HG03342 (cell line): ENCODE measurements around the gene VWA8.

Source experiments
- ATAC-seq: cut with Tn5 transposase; IDR thresholded peaks from one replicate; pipeline ENCODE4 v1.9.1; 2021; ENCODE audit warnings: mild to moderate bottlenecking, moderate library complexity; ENCODE audit not compliant: unreplicated experiment

Gene VWA8

DNA sequence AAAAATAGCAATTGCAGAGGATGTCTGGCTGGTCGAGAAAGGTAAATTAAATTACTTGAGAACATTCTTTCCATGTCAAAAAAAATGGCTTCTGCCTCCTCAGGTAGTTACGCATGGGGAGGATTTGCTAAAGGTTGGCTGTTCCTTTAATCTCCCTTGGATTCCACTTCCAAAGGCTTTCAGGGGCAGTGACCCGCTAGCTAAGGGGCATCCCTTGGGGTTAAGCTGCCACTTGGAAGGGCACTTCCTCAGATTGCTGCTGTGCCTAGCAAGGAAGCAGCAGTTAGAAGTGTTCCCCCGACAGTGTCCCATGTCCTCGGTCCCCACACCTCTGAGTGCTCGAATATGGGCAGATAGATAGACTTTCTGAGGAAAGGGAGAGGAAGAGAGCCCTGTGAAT, 395.1 kb downstream of the VWA8 start:
- ATAC-seq: no peak

DNA sequence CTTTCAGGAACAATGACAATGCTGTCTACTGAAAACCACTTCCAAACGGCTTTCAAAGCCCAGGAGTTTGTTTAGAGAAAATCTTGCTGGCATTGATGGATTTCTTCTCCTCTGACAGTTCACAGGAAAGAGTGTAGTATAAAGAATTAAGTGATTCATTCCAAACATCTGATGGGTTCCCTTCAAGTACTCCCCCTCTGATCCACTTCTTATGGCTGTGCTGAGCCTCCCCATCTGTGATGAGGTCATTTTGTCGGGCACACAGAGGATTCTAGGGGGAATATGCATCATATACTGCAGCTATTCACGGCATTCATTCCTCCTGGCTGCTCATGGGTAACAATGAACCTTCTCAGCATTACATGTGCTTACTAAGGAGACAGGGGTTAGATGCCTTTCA, 395.7 kb downstream of the VWA8 start:
- ATAC-seq: no peak

DNA sequence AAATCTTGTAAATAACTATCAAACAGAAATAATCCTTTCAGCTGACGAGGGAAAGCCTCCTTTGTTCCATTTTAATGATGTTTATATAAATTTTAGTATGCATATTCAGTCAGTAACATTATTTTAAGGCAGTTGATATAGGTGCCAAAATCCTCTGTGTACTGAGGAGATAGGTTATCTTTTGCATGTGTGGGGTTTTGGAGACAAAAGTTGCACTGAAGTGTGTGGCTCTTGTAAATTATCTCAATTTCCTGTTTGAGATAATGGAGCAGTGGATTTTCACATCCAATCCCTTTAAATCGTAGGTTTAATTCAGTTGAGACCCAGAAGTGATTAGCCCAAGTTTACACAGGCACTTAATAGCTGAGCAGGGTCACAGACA, 396.9 kb downstream of the VWA8 start:
- ATAC-seq: no peak

DNA sequence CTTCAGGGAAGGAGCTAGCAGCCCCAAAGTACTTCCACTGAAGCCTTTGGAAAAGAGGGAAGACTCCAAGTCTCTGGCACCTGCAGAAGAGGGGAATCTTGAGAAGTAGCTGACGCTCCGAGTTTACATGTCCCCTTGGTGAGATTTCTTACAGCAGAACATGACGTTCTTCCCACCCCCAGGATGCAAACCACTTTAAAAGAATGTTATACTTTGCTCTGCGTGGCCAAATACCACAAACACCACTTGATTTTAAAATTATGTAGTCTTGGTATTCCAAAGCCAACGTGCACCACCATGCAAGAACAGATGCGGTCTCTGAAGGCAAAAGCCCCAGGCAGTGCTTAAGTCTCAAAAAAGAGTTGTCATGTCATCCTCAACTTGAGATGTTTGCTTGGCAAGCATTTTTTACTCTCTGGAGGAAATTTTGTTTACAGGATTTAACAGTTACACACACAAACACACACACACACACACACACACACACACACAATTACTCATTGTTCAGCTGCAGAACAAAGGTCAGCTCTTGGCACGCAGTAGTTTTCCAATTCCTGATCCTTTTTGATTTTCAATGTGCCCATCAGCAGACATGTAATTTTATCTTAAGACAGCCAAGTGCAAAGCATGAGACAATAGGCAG, 397.4 kb downstream of the VWA8 start:
- no peak for ATAC-seq

DNA sequence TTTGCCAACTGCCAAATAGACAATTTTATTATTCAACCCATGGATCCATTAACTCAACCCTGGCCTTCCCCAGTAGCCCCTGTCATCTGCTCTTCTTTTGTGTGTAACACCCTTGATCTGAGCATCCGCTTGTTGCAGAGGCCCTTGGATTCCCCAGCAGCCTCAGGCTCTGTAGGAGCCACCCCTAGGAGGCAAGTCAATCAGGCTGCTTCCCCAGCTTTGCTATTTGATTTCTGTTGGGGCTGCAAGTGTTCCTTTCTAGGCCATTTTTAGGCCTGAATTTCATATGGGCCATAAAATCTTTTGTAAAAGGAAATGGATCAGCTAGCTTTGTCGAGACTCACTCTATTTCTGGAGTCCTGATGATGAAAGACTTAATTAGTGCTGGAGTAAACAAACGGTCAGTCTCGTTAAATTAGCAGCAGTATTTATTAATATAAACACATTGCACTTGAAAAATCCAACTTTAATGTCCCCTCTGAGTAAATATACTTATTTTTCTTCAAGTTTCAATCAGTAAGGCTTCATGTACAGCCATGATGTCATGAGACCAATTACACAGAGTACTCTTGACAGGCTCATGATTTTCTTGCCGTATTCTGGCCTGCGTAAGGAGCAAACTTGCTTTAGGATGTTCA, 398.2 kb downstream of the VWA8 start:
- ATAC-seq: no peak

DNA sequence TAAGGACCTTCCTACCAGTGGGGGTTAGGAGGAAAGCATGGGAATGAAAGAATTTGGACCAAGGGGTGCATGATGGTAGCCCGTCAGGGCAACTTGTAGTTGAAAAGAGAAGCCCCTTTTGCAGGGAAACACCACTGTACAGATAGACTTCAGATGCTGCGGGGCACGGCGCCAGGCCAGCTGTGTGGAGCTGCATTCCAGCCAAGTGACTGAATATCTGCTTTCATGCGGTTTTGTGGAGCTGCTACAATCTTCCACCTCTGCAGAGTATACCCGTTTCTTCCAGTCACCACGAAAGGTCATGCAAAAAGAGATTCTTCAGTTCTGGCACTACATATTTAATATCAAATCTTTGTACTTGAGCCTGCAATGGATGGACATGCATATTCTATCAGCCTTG, 398.8 kb downstream of the VWA8 start:
- ATAC-seq: no peak

DNA sequence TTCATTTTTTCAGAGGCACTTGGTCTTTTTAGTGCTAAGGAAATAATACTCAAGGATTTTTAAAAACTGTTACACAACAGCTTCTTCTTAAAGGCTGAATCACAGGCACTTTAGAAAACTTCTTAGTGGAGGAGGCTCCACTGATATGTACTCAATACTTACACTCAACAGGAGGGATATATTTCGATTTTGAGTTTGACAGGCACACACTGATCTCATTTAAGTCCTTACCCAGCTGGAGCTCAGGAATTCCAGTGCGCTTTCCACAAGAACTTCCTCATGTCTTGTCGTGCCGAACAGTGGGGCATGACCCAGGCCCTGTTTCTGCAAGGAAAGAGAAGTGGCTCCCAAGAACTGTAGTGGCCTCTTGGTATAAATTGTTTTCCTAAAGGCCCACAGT, 399.7 kb downstream of the VWA8 start:
- ATAC-seq: no peak

DNA sequence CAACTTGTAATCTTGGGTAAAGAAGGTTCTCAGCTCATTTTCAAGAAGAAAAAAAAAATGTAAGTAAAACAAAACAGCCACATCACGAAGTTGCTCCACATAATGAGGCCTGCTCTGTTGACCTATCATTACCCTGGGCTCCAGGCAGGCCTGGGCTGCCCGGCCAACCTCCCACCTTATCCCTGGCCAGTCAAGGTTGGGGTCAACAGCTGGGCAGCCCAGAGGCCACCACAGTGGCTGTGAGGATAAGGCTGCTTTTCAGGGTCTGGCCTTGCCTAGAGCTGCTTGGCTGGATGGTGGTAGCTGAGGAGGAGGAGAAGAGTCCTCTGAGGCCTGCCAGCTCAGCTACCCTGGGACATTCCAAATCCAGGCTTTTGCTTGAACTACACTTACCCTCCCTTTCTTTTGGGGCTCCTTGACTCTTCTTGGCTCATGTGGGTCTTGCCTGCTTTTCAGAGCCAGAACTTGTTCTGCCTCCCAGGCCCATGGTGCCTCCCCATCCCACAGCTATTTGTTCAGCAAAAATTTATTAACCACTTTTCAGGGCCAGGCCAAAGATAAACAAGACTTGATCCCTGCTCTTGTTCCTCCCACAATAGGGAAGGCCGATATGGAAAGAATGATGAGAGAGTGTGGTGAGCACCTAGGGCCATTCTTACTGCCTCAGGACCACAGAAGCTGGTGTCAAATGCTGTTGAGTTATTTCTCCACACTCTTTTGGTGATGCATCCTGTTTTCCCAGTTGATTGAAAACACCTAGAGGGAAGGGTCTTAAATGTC, 401.9 kb downstream of the VWA8 start:
- ATAC-seq: no peak

DNA sequence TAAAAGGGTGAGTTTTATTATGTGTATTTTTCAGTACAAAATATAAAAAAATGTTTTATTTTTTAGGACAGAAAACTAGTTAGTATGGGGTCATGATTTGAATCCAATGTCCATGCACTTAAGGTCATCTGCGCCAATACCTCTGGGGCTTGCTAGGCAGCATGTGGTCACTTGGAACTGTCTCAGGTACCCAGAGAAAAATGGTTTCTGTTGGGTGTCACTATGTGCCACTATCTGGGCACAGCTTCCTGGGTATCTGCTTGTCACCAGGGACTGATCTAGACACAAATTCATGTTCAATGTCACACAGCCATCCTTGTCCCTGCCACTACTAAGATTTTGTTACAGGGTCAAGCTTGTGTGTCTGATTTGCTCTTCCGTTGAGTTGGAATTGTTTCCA, 403.2 kb downstream of the VWA8 start:
- ATAC-seq: no peak

DNA sequence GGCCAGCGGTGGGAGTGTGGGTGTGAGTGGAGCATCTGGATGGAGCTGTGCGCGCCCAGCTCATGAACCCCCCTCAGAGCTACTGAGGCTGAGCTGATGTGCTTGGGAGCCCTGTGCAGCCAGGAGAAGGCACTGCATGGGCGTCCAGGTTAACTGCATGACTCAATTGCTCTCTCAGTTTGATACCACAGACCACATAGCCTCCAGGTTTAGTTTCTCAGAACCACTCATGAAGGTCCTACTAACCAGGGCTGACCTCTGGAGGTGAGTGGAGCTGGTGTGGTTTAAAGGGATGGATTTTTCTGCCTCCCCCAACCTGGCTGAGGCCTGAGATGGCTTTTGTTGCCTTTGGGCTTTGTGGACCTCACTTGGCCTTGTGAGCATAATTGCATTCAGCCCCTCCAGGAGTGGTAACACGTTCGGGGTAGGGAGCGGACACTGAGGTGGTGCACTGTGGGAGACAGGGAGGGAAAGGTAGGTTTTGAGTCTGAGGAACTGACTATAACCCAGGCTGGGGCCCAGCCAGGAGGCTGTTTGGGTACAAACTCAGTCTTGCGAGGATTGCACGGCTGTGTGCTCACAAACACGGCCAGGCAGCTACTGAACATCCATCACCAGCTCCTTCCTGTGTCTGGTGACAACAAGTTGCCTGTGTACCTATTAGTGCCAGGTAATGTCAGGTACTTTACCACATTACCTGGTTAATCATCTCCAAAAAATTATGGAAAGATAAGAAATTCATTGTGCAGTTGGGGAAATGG, 406.1 kb downstream of the VWA8 start:
- ATAC-seq: peak; percentile 85

DNA sequence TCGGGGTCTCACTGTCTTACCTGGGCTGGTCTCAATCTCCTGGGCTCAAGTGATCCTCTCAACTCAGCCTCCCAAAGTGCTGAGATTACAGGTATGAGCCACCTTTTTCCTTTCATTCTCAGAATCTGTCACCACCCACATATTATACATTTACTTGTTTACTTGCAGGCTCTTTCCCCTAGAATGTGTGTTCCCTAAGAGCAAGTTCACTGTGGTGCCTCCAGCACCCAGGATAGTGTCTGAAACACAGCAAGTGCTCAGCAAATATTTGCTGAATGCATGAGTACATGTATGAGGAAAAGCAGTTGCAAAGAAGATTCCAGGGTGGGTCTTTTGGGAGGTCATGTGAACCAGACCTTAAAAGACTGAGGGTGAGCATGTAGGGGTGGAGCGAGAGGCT, 406.7 kb downstream of the VWA8 start:
- no peak for ATAC-seq

DNA sequence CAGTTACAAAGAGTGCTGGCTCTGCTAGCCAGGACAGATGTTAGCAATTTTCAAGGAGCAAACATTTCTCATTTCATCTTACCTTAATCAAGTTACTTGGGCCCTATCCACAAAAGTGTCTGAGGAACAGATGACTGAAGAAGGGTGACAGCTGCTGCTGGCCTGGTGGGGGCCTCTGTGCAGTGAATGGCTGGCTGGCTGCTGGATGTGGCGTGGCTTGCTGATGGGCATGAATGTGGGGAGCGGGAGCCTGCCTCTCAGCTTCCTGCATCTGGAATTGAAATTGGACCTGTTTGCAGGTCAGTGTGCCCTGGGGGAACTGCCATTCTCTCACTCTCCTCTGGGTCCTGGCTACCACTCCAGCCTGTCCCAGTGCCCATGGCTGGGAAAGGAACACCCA, 408.9 kb downstream of the VWA8 start:
- no peak for ATAC-seq

DNA sequence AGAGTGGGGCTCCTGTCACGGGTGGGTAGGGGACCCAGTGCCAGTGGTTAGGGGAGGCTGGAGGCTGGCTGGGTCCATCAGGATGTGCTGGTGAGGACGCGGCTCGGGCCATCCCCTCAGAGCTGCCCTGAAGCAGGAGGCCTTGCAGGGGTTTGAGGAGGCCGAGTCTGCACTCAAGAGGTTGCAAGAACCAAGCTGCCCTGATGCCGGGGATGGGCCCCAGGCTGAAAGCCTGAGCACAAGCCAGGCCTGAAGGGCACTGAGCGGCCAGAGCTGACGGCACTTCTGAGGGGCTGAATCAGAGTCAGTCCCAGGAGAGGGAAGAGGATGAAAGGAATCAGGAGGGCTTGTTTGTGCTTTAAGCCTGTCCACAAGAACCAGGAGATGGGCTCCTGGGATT, 410.6 kb downstream of the VWA8 start:
- ATAC-seq: no peak

DNA sequence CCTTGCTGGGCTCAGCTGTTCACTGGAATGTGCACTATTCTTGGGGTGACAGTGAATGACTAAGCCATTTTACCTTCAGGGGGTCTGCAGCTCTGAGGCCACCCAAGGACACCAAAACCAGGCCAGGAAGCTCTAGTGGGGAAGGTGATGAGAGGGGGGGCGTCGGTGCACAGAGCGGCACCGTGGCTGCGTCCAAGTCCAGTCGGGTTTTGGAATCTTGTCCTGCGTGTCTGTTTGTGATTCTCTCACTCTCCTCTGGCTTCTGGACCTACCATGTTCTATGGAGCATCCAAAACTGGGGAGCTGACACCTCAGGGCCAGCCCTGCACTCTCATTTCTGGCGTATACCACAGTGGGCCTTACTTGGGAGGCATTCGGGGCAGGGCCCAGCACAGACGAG, 411.4 kb downstream of the VWA8 start:
- ATAC-seq: no peak

DNA sequence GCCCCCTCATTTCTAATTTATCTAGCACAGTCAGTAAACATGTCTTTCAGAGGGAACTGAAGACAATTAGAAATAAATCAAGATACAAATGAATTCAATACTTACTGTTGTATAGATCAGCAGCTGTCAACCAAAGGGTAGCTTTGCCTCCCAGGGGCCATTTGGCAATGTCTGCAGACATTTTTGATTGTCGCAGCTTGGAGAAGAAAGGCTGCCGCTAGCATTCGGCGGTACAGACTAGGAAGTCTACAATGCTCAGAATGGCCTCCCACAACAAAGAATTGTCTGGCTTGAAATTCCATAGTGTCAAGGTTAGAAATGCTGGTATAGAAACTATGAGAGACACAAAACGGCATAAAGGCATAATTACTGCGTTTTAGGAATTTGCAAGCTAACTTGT, 412.0 kb downstream of the VWA8 start:
- ATAC-seq: no peak

DNA sequence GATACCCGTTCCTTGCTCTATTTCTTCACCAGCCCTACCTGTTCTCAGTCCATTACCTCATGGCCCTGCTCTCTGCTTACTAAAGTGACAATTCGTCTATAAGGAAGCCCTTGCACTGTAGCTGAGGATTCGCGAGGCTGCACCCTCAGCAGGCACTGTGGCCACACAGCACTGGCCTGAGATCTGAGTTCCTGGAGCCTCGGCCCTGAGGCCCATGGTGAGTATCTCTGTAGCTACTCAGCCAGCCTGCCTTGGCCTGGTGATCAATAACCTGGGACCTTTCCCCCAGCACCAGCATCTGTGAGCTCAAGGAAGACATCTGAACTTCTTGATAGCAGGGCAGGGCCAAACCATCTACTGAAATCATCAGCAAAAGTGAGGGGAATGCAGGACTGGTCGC, 412.9 kb downstream of the VWA8 start:
- no peak for ATAC-seq

DNA sequence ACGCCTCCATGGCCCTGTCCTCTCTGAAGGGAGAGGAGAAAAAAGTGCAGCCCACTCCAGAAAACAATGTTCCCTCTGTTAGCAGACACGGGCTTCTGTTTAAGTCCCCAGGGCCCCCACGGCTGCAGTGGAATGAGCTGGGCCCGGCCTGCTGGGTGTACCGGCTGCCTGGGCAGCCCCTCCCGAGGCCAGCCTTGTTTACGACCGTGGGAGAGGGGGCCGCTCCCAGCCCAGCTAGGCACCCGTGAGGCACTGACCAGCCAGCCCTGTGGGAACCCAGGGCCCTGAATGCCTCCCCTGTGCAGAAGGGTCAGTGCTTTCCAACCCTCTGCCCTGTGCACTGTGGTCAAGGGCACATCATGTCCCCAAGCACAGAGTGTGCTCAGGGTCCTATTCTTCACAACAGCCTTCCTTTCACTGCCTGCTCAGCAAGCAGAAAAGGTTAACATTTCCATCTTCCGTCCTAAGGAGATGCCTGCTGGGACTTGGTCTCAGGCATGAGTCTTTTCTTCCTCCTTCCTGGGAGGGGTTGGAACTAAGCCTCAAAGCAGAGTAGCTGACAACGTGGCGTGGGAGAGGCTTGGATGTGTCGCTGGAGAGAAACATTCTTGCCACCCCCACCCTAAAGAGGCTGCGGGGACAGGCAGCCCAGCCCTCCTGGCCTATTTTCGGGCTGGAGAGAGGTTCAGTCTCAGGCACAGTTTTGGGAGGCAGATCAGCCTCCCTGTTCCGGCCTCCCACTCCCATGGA, 413.5 kb downstream of the VWA8 start:
- no peak for ATAC-seq

DNA sequence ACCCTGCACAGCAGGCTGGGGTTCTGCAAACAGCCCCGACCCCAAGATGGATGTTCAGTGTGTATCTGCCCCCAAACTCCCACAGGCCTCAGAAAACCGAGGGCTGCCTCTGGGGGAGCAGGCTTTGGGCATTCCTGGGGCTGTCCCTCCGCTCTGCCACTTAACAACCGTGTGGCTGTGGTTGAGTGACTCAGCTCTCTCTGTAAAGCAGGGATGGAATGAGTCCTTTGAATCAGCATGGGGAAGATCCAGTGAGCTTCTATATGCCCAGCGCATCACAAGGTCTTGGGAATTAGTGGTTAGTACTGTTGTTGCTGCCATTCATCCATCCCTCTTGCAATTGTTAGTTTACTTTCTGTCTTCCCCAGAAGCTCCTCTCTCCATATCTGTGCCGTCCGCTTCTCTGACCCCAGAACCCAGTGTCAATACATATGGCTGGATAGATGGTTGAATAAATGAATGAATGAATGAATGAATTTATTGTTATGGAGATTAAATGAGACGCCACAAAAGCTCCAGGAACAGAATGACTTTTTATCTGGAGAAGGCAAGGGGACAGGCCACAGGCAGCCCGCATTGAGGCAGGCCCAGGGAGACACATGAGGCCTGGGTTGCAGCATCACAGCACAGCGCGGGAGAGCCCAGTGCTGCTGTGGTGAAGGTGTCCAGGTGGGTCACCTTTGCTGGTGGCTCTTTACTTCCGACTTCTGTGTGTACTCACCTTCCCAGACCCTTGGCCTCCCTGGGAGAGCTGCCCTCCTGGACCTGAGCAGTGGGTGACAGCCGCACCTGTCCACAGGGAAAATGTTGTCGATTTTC, 414.3 kb downstream of the VWA8 start:
- no peak for ATAC-seq

DNA sequence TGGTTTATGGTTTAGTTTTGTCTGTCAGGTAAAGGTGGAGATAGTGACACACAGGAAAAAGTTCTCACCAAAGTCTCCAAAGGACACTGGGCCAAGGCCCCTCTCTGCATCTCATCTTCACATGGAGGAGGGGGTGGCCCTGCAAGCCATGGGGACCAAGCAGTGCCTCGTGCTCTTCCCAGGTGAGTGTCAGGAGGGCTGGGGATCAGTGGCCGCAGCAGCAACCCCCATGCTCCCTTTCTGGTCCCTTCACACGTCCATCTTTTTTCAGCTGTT, 415.5 kb downstream of the VWA8 start:
- no peak for ATAC-seq

DNA sequence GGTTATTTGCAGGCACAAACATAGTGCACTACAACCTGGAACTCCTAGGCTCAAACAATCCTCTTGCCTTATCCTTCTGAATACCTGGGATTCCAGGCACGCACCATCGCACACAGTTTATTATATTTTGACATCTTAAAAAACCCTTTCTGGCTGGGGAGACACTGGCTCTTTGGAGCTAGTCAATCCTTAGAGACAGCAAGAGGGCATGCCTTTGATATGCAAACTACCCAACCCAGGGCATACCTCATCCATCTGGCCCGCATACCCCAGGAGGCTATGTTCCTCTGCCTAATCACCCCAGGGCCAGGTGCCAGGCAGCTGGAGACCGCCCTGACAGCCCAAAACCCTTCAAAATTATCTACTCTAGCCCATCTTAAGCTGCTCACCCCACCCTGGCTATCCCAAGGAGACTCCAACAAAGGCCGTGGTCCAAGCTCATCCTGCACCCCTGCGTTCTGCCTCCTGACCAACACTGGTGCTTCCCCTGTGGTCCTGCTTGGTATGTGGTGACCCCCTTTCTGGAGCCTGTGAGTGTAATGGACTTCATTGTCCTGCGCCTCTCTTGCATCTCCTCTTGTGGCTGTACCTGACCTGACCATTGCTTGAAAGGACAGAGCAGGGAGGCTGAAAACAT, 417.1 kb downstream of the VWA8 start:
- no peak for ATAC-seq
